HEK293 (cell line): ENCODE results near the gene SUGP2.

ENCODE experiments used
- ATF2 ChIP-seq: fragments of 450-650 bp; formaldehyde crosslinking; IDR thresholded peaks from 2 replicates; pipeline ENCODE4 v1.5.1; 2016; ENCODE audit warnings: missing biosample characterization, missing genetic modification characterization, low read depth
- KLF10 ChIP-seq: fragments of 450-650 bp; IDR thresholded peaks from 2 replicates; pipeline ENCODE4 v1.5.1; 2018; ENCODE audit warnings: missing biosample characterization, mild to moderate bottlenecking, missing genetic modification characterization
- MYNN ChIP-seq: fragments of 450-650 bp; formaldehyde crosslinking; IDR thresholded peaks from 2 replicates; pipeline ENCODE4 v1.5.1; 2016; ENCODE audit warnings: missing biosample characterization, missing genetic modification characterization, borderline replicate concordance
- OVOL3 ChIP-seq: fragments of 450-650 bp; formaldehyde crosslinking; IDR thresholded peaks from 2 replicates; pipeline ENCODE4 v1.5.1; 2016; ENCODE audit warnings: missing biosample characterization, missing genetic modification characterization
- PATZ1 ChIP-seq: fragments of 450-650 bp; formaldehyde crosslinking; IDR thresholded peaks from 2 replicates; pipeline ENCODE4 v1.5.1; 2016; ENCODE audit warnings: missing biosample characterization, missing genetic modification characterization
- RBAK ChIP-seq: fragments of 450-650 bp; formaldehyde crosslinking; IDR thresholded peaks from 2 replicates; pipeline ENCODE4 v1.5.1; 2016; ENCODE audit warnings: missing biosample characterization, missing genetic modification characterization
- REST ChIP-seq: fragments of 450-650 bp; formaldehyde crosslinking; IDR thresholded peaks from 2 replicates; pipeline ENCODE4 v1.5.1; 2016; ENCODE audit warnings: missing biosample characterization, missing genetic modification characterization
- SP2 ChIP-seq: fragments of 450-650 bp; formaldehyde crosslinking; IDR thresholded peaks from 2 replicates; pipeline ENCODE4 v1.5.1; 2016; ENCODE audit warnings: missing biosample characterization, missing genetic modification characterization
- YY1 ChIP-seq: fragments of 450-650 bp; formaldehyde crosslinking; IDR thresholded peaks from 2 replicates; pipeline ENCODE4 v1.5.1; 2018; ENCODE audit warnings: missing biosample characterization, missing genetic modification characterization
- ZBTB10 ChIP-seq: fragments of 450-650 bp; formaldehyde crosslinking; IDR thresholded peaks from 2 replicates; pipeline ENCODE4 v1.5.1; 2016; ENCODE audit warnings: missing biosample characterization, missing genetic modification characterization
- ZBTB17 ChIP-seq: fragments of 450-650 bp; formaldehyde crosslinking; IDR thresholded peaks from 2 replicates; pipeline ENCODE4 v1.5.1; 2016; ENCODE audit warnings: missing biosample characterization, missing genetic modification characterization
- ZBTB21 ChIP-seq: fragments of 450-650 bp; formaldehyde crosslinking; IDR thresholded peaks from 2 replicates; pipeline ENCODE4 v1.5.1; 2017; ENCODE audit warnings: missing biosample characterization, missing genetic modification characterization
- ZFP3 ChIP-seq: fragments of 450-650 bp; formaldehyde crosslinking; IDR thresholded peaks from 2 replicates; pipeline ENCODE4 v1.5.1; 2016; ENCODE audit warnings: low read depth, missing biosample characterization, missing genetic modification characterization
- ZNF140 ChIP-seq: fragments of 450-650 bp; formaldehyde crosslinking; IDR thresholded peaks from 2 replicates; pipeline ENCODE4 v1.5.1; 2016; ENCODE audit warnings: missing biosample characterization, missing genetic modification characterization
- ZNF175 ChIP-seq: fragments of 450-650 bp; formaldehyde crosslinking; IDR thresholded peaks from 2 replicates; pipeline ENCODE4 v1.5.1; 2016; ENCODE audit warnings: missing biosample characterization, missing genetic modification characterization
- ZNF221 ChIP-seq: fragments of 450-650 bp; formaldehyde crosslinking; IDR thresholded peaks from 2 replicates; pipeline ENCODE4 v1.5.1; 2017; ENCODE audit warnings: missing biosample characterization, missing genetic modification characterization, borderline replicate concordance
- ZNF292 ChIP-seq: fragments of 450-650 bp; formaldehyde crosslinking; IDR thresholded peaks from 2 replicates; pipeline ENCODE4 v1.5.1; 2016; ENCODE audit warnings: low read depth, missing biosample characterization, missing genetic modification characterization, borderline replicate concordance
- ZNF37A ChIP-seq: fragments of 450-650 bp; IDR thresholded peaks from 2 replicates; pipeline ENCODE4 v1.5.1; 2018; ENCODE audit warnings: missing biosample characterization, missing genetic modification characterization
- ZNF426 ChIP-seq: fragments of 450-650 bp; formaldehyde crosslinking; IDR thresholded peaks from 2 replicates; pipeline ENCODE4 v1.5.1; 2017; ENCODE audit warnings: missing biosample characterization, missing genetic modification characterization, mild to moderate bottlenecking, inconsistent platforms, moderate library complexity
- ZNF501 ChIP-seq: fragments of 450-650 bp; formaldehyde crosslinking; IDR thresholded peaks from 2 replicates; pipeline ENCODE4 v1.5.1; 2016; ENCODE audit warnings: missing biosample characterization, missing genetic modification characterization
- ZNF596 ChIP-seq: fragments of 450-650 bp; IDR thresholded peaks from 2 replicates; pipeline ENCODE4 v1.5.0; 2018; ENCODE audit warnings: missing biosample characterization, mild to moderate bottlenecking, missing genetic modification characterization, moderate library complexity
- ZNF610 ChIP-seq: fragments of 450-650 bp; formaldehyde crosslinking; IDR thresholded peaks from 2 replicates; pipeline ENCODE4 v1.5.1; 2016; ENCODE audit warnings: missing biosample characterization, missing genetic modification characterization, borderline replicate concordance
- ZNF658 ChIP-seq: fragments of 450-650 bp; formaldehyde crosslinking; IDR thresholded peaks from 2 replicates; pipeline ENCODE4; 2016; ENCODE audit warnings: missing biosample characterization, missing genetic modification characterization
- ZNF785 ChIP-seq: fragments of 450-650 bp; formaldehyde crosslinking; IDR thresholded peaks from 2 replicates; pipeline ENCODE4 v1.5.1; 2016; ENCODE audit warnings: missing biosample characterization, missing genetic modification characterization
- ZNF792 ChIP-seq: fragments of 450-650 bp; formaldehyde crosslinking; IDR thresholded peaks from 2 replicates; pipeline ENCODE4 v1.5.1; 2016; ENCODE audit warnings: missing biosample characterization, missing genetic modification characterization
- ZNF843 ChIP-seq: fragments of 450-650 bp; formaldehyde crosslinking; IDR thresholded peaks from 2 replicates; pipeline ENCODE4 v1.5.1; 2016; ENCODE audit warnings: missing biosample characterization, missing genetic modification characterization
- ZSCAN23 ChIP-seq: fragments of 450-650 bp; formaldehyde crosslinking; IDR thresholded peaks from 2 replicates; pipeline ENCODE4 v1.5.1; 2016; ENCODE audit warnings: missing biosample characterization, missing genetic modification characterization
- ZSCAN4 ChIP-seq: fragments of 450-650 bp; formaldehyde crosslinking; IDR thresholded peaks from 2 replicates; pipeline ENCODE4 v1.5.1; 2017; ENCODE audit warnings: missing biosample characterization, missing genetic modification characterization

Gene SUGP2

GRCh38 chr19:19062454-19063182, 29.3 kb upstream of the SUGP2 start (continued):
- TF ChIP-seq ZNF221 (tag by site-specific recombination) (no peak), ZSCAN4 (no peak), ZNF658 (no peak), ZNF426 (tag by site-specific recombination) (no peak), YY1 (tag by site-specific recombination) (no peak), ZBTB21 (no peak), ZBTB10 (tag by site-specific recombination) (no peak), ZNF610 (tag by site-specific recombination) (no peak), ZNF785 (tag by site-specific recombination) (no peak), ZSCAN23 (tag by site-specific recombination) (no peak), ZNF843 (tag by site-specific recombination) (no peak), ZNF37A (no peak), ZNF292 (no peak), PATZ1 (tag by site-specific recombination) (no peak), ZNF501 (tag by site-specific recombination) (no peak), KLF10 (tag by site-specific recombination) (no peak), RBAK (tag by site-specific recombination) (no peak), ZBTB17 (tag by site-specific recombination) (peak; percentile 51), ATF2 (tag by site-specific recombination) (no peak), REST (tag by site-specific recombination) (no peak), ZNF792 (no peak), MYNN (tag by site-specific recombination) (no peak), ZFP3 (tag by site-specific recombination) (no peak), ZNF140 (tag by site-specific recombination) (no peak), ZNF596 (no peak), OVOL3 (tag by site-specific recombination) (no peak), SP2 (tag by site-specific recombination) (peak; percentile 46), ZNF175 (tag by site-specific recombination) (no peak)
